HG03520 (cell line): ENCODE results near the gene PIP5KL1.

Experiments
- ATAC-seq: cut with Tn5 transposase; IDR thresholded peaks from one replicate; pipeline ENCODE4 v1.9.1; 2021; ENCODE audit warnings: mild to moderate bottlenecking, moderate library complexity; ENCODE audit not compliant: unreplicated experiment

The PIP5KL1 gene

GRCh38 chr9:127875306-127875966, 55.1 kb downstream of the PIP5KL1 start:
- no peak for ATAC-seq

DNA sequence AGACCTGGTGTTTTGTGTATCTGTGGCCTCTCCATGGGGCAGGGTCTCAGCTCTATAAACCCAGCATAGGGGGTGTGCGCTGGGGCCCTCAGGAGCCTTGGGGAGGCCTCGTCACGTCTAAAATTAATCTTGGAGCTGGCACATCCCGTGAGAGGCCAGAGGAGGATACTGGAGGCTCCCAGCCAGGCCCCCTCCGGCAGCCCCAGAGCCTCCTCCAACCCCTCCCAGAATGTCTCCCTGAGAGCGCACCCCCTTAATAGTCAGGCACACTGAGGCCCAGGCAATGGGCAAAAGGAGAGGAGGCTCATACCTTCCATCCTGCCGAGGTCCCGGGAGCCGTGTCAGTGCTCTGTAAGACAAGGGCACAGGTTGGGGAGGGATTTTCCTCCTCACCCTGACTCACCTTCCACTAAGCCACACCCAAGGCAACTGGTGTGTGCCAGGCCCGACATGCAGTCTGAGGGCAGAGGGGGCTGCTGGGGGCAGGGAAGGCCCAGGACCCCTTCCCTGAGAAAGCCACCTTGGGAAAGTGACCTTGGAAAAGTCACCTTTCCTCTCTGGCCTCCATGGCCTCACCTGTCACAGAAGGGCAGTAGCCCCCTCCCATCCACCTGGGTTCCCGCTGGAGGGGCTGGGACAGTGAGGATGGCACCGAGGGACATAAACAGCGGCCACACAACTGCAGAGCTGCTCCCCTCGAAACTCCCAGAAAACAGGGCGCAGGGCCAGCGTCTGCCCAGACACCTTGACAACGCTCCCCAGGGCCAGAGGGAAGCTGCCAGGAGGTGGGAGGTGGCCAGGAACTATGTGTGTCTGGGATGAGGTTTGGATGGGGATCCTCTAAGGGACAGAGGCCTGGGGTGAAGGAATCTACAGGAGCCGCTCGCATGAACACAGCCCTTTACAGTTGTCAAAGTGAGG, 56.0 kb downstream of the PIP5KL1 start:
- ATAC-seq: no peak

DNA sequence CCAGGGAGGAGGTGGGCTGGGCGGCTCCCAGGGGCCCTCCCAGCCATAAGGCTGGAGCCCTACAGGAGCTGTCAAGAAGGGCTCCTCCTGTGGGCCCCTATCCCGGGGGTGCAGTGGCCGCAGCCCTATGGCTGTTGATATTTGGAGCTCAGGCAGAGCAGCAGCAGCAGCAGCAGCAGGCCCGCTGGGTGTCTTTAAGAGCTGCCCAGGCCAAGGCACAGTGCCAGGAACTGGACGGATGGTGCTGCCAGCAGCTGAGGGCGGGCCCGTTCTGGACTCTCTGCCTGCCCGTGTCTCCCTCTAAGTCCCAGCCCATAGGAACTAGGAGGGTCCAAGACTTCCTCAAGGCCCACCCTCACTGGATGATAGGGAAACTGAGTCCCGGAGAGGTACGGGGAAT, 56.7 kb downstream of the PIP5KL1 start:
- ATAC-seq: no peak

- ATAC-seq: no peak
These were observed 57.3 kb downstream of the PIP5KL1 start for GRCh38 chr9:127873223-127873691.

GRCh38 chr9:127872369-127873222, 58.0 kb downstream of the PIP5KL1 start:
- no peak for ATAC-seq

- ATAC-seq: no peak
These were observed 59.0 kb downstream of the PIP5KL1 start for GRCh38 chr9:127871531-127871930.

GRCh38 chr9:127870887-127871286, 59.7 kb downstream of the PIP5KL1 start:
- no peak for ATAC-seq
